ENCODE results near the gene GCFC2. TPM values are rescaled to one million over a fixed set of nuclear protein-coding genes. Genes with fewer than 3 reads are reported as not detected.

Gene GCFC2
- total RNA-seq, 1 donor from 2014 or later: 7.7 TPM

GRCh38 chr2:75622929-75623328, 87.8 kb downstream of the GCFC2 start:
- ATAC-seq: no peak

- no peak for ATAC-seq
These were observed 88.2 kb downstream of the GCFC2 start for GRCh38 chr2:75622500-75622899.

GRCh38 chr2:75621228-75621627, 89.5 kb downstream of the GCFC2 start:
- no peak for ATAC-seq

GRCh38 chr2:75619956-75620740, 90.6 kb downstream of the GCFC2 start:
- ATAC-seq: no peak

GRCh38 chr2:75616933-75617332, 93.8 kb downstream of the GCFC2 start:
- no peak for ATAC-seq

- ATAC-seq: no peak
These were observed 94.3 kb downstream of the GCFC2 start for GRCh38 chr2:75616406-75616805.

GRCh38 chr2:75614162-75614651, 96.5 kb downstream of the GCFC2 start:
- no peak for ATAC-seq

GRCh38 chr2:75612862-75613243, 97.9 kb downstream of the GCFC2 start:
- ATAC-seq: no peak

Other genes starting within 250 kb of the GCFC2 start
- gene EVA1A, start 150.0 kb downstream of the GCFC2 start, total RNA-seq: 0.56 TPM
- 39.9 TPM for gene MRPL19, start 64.1 kb downstream of the GCFC2 start, total RNA-seq